HepG2 (cell line): Measurements from ENCODE around the gene METTL16. TPM values are rescaled to one million over a fixed set of nuclear protein-coding genes. Genes with fewer than 3 reads are reported as not detected.

ENCODE experiments used
- ARNT ChIP-seq: fragments of 450-650 bp; IDR thresholded peaks from 2 replicates; pipeline ENCODE4 v1.6.1; 2017
- CEBPB ChIP-seq: IDR thresholded peaks from 2 replicates; pipeline ENCODE4 v1.6.1; 2011; ENCODE audit warnings: low read depth, low read length, improper control_type of control experiment, borderline replicate concordance
- FOSL1 ChIP-seq: sonication (generic); formaldehyde crosslinking; IDR thresholded peaks from 2 replicates; pipeline ENCODE4 v1.9.0; 2021; ENCODE audit warnings: missing genetic modification reagents, borderline replicate concordance
- GABPB1 ChIP-seq: IDR thresholded peaks from 2 replicates; pipeline ENCODE4 v1.6.1; 2016; ENCODE audit warnings: mild to moderate bottlenecking, missing genetic modification reagents, moderate library complexity, missing compliant biosample characterization
- GATAD1 ChIP-seq: IDR thresholded peaks from 2 replicates; pipeline ENCODE4 v1.6.1; 2016; ENCODE audit warnings: missing genetic modification reagents, missing compliant biosample characterization
- HOXA3 ChIP-seq: sonication (generic); formaldehyde crosslinking; IDR thresholded peaks from 2 replicates; pipeline ENCODE4 v1.5.0; 2020; ENCODE audit warnings: missing genetic modification reagents
- KMT2B ChIP-seq: IDR thresholded peaks from 2 replicates; pipeline ENCODE4 v1.6.1; 2016; ENCODE audit warnings: missing genetic modification reagents, missing compliant biosample characterization
- NONO ChIP-seq, 2 experiments: fragments of 450-650 bp in 1 of 2; sonication (generic) in 1 of 2; formaldehyde crosslinking in 1 of 2; IDR thresholded peaks in 1 of 2; conservative IDR thresholded peaks in 1 of 2; 2 replicates each; pipeline versions ENCODE4 v1.6.1 to v1.8.0; 2017 to 2022; ENCODE audit warnings: mild to moderate bottlenecking in 1 of 2, missing genetic modification reagents in 1 of 2, moderate library complexity in 1 of 2
- POLR2AphosphoS5 ChIP-seq: IDR thresholded peaks from 2 replicates; pipeline ENCODE4 v1.6.1; 2012; ENCODE audit warnings: low read depth, low read length
- RNF2 ChIP-seq: fragments of 450-650 bp; conservative IDR thresholded peaks from 2 replicates; pipeline ENCODE4 v1.6.1; 2016; ENCODE audit warnings: low read depth
- SRSF1 ChIP-seq: fragments of 200-400 bp; formaldehyde crosslinking; optimal IDR thresholded peaks from 2 replicates; pipeline ENCODE3; 2017; ENCODE audit warnings: mild to moderate bottlenecking, low read depth, low read length, moderate library complexity
- XBP1 ChIP-seq: sonication (generic); formaldehyde crosslinking; IDR thresholded peaks from 2 replicates; pipeline ENCODE4 v1.5.0; 2020; ENCODE audit warnings: missing genetic modification reagents
- ZNF430 ChIP-seq: sonication (generic); formaldehyde crosslinking; IDR thresholded peaks from 2 replicates; pipeline ENCODE4 v1.9.0; 2021; ENCODE audit warnings: mild to moderate bottlenecking, missing genetic modification reagents
- ZNF615 ChIP-seq: sonication (generic); formaldehyde crosslinking; IDR thresholded peaks from 2 replicates; pipeline ENCODE4 v1.5.0; 2020; ENCODE audit warnings: mild to moderate bottlenecking, missing genetic modification reagents, borderline replicate concordance
- ZNF746 ChIP-seq: sonication (generic); formaldehyde crosslinking; IDR thresholded peaks from 2 replicates; pipeline ENCODE4 v1.8.0; 2022; ENCODE audit warnings: mild to moderate bottlenecking, missing genetic modification reagents
- polyA plus RNA-seq, 8 experiments: library from polyadenylated mRNA; depleted of rRNA in 3 of 8; stranded (reverse) in 7 of 8; unstranded in 1 of 8; fragments of >200 nt; fragmentation: Illumina TruSeq in 4 of 8; extraction: Trizol in 4 of 8; gene quantifications; 2 replicates each; pipeline versions ENCODE4 v1.2.1 to v1.2.3, GENCODE V29; 2011 to 2016; ENCODE audit warnings: low read depth in 4 of 8, missing spikeins in 1 of 8, mixed read lengths in 1 of 8; ENCODE audit not compliant: insufficient read depth in 1 of 8
- total RNA-seq, 5 experiments: library from RNA; depleted of rRNA; stranded (reverse); fragments of >200 nt; fragmentation: Illumina TruSeq; extraction: Trizol; gene quantifications; 2 replicates each; pipeline ENCODE4 v1.2.3, GENCODE V29; 2016; ENCODE audit warnings: low read depth in 1 of 5
- TF ChIP-seq, protein P1 (sequence below): sonication (generic); formaldehyde crosslinking; IDR thresholded peaks from 2 replicates; pipeline ENCODE4 v1.5.0; 2020; ENCODE audit warnings: missing genetic modification reagents
- TF ChIP-seq, protein P2 (sequence below): IDR thresholded peaks from 2 replicates; pipeline ENCODE4 v1.6.1; 2012; ENCODE audit warnings: inconsistent platforms
- TF ChIP-seq, protein P3 (sequence below): sonication (generic); formaldehyde crosslinking; IDR thresholded peaks from 2 replicates; pipeline ENCODE4 v1.8.0; 2022; ENCODE audit warnings: missing genetic modification reagents, mild to moderate bottlenecking, moderate library complexity, borderline replicate concordance
- TF ChIP-seq, protein P4 (sequence below): sonication (generic); formaldehyde crosslinking; IDR thresholded peaks from 2 replicates; pipeline ENCODE4 v1.5.0; 2020; ENCODE audit warnings: mild to moderate bottlenecking, missing genetic modification reagents
- TF ChIP-seq, protein P5 (sequence below): sonication (generic); formaldehyde crosslinking; IDR thresholded peaks from 2 replicates; pipeline ENCODE4 v1.5.0; 2020; ENCODE audit warnings: missing genetic modification reagents
- TF ChIP-seq, protein P6 (sequence below): sonication (generic); formaldehyde crosslinking; IDR thresholded peaks from 2 replicates; pipeline ENCODE4 v1.5.0; 2020; ENCODE audit warnings: mild to moderate bottlenecking, missing genetic modification reagents

Gene METTL16
- total and polyA plus RNA-seq, 2 of the 13 experiments (the other 11 are each of a cell fraction or from before 2014, with no cell fraction given), result 11.6 to 18.5 TPM

DNA sequence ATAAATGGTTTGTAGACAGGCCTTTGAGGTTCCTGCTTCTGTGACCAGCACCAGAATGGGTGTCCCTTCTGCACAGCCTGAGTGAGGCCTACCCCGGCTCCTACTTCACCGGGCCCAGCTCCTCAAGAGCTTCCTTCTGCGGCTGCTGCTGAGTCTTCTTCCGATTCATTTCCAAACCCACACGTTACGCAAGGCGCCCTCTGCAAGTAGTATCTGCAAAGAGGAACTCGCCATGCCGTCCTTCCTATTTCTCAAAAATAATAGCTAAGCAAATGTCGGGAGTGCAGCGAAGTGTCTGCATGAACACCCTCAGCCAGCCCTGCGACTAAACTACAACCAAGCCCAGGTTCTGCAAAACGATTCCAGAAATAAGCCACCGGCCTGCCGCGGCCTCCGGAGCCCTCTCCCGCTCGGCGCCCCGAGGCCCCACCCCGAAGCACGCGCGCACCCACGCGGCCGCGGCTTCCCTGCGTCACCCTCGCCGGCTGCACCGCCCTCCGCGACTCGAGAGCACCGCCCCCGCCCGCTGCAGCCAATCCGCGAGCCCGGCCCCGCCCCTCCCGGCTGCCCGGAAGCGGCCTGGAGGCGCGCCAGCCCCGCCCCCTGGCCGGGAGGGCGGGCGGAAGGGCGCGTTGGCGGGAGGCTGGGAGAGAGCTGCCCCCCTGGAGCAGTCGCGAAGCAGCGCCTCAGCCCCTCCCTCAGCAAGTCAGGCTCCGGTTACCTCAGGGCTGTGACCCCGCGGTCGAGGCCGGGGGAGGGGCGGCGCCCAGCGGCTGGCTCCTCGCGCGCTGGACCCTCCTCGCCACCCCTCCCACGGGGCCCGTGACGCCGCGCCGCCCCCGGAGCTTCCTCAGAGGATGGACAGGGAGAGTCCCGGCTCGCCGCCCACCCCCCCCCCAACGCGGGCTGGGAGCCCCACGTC lies 119.2 kb downstream of the METTL16 start (continued):
- TF ChIP-seq, protein P1, sequence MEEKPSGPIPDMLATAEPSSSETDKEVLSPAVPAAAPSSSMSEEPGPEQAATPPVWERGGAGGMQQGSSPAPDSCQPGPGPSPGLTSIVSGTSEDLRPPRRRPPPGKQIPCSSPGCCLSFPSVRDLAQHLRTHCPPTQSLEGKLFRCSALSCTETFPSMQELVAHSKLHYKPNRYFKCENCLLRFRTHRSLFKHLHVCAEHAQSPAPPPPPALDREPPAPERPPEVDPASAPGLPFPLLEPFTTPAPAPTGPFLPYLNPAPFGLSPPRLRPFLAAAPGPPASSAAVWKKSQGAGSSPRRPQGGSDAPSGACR (CRISPR knock-in tag), result no peak
- TF ChIP-seq, protein P2, sequence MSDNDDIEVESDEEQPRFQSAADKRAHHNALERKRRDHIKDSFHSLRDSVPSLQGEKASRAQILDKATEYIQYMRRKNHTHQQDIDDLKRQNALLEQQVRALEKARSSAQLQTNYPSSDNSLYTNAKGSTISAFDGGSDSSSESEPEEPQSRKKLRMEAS, result peak; percentile 96
- TF ChIP-seq ARNT (no peak), HOXA3 (CRISPR knock-in tag) (peak; percentile 74), SRSF1 (no peak), RNF2 (no peak), POLR2AphosphoS5 (peak; percentile 19; the same call in 1 of the 2 replicates), ZNF615 (CRISPR knock-in tag) (no peak), ZNF746 (CRISPR knock-in tag) (peak; percentile 54; the same call in 1 of the 2 replicates), ZNF430 (CRISPR knock-in tag) (no peak), XBP1 (CRISPR knock-in tag) (no peak), GABPB1 (CRISPR knock-in tag) (peak; percentile 75), GATAD1 (0 out of 2 replicates have a peak, but pooled peaks have one; percentile 6), NONO (IDR thresholded peaks at IDR 0.05) (no peak), NONO (CRISPR knock-in tag; conservative IDR thresholded peaks at IDR 0.05) (0 out of 2 replicates have a peak, but pooled peaks have one; percentile 22), CEBPB (0 out of 2 replicates have a peak, but pooled peaks have one; percentile 43), KMT2B (CRISPR knock-in tag) (no peak), FOSL1 (CRISPR knock-in tag) (no peak)
- TF ChIP-seq, protein P3, sequence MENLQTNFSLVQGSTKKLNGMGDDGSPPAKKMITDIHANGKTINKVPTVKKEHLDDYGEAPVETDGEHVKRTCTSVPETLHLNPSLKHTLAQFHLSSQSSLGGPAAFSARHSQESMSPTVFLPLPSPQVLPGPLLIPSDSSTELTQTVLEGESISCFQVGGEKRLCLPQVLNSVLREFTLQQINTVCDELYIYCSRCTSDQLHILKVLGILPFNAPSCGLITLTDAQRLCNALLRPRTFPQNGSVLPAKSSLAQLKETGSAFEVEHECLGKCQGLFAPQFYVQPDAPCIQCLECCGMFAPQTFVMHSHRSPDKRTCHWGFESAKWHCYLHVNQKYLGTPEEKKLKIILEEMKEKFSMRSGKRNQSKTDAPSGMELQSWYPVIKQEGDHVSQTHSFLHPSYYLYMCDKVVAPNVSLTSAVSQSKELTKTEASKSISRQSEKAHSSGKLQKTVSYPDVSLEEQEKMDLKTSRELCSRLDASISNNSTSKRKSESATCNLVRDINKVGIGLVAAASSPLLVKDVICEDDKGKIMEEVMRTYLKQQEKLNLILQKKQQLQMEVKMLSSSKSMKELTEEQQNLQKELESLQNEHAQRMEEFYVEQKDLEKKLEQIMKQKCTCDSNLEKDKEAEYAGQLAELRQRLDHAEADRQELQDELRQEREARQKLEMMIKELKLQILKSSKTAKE, result no peak; the same call in 1 of the 2 replicates
- TF ChIP-seq, protein P4, sequence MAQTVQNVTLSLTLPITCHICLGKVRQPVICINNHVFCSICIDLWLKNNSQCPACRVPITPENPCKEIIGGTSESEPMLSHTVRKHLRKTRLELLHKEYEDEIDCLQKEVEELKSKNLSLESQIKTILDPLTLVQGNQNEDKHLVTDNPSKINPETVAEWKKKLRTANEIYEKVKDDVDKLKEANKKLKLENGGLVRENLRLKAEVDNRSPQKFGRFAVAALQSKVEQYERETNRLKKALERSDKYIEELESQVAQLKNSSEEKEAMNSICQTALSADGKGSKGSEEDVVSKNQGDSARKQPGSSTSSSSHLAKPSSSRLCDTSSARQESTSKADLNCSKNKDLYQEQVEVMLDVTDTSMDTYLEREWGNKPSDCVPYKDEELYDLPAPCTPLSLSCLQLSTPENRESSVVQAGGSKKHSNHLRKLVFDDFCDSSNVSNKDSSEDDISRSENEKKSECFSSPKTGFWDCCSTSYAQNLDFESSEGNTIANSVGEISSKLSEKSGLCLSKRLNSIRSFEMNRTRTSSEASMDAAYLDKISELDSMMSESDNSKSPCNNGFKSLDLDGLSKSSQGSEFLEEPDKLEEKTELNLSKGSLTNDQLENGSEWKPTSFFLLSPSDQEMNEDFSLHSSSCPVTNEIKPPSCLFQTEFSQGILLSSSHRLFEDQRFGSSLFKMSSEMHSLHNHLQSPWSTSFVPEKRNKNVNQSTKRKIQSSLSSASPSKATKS (CRISPR knock-in tag), result no peak
- TF ChIP-seq, protein P5, sequence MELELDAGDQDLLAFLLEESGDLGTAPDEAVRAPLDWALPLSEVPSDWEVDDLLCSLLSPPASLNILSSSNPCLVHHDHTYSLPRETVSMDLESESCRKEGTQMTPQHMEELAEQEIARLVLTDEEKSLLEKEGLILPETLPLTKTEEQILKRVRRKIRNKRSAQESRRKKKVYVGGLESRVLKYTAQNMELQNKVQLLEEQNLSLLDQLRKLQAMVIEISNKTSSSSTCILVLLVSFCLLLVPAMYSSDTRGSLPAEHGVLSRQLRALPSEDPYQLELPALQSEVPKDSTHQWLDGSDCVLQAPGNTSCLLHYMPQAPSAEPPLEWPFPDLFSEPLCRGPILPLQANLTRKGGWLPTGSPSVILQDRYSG (CRISPR knock-in tag), result no peak
- TF ChIP-seq, protein P6, sequence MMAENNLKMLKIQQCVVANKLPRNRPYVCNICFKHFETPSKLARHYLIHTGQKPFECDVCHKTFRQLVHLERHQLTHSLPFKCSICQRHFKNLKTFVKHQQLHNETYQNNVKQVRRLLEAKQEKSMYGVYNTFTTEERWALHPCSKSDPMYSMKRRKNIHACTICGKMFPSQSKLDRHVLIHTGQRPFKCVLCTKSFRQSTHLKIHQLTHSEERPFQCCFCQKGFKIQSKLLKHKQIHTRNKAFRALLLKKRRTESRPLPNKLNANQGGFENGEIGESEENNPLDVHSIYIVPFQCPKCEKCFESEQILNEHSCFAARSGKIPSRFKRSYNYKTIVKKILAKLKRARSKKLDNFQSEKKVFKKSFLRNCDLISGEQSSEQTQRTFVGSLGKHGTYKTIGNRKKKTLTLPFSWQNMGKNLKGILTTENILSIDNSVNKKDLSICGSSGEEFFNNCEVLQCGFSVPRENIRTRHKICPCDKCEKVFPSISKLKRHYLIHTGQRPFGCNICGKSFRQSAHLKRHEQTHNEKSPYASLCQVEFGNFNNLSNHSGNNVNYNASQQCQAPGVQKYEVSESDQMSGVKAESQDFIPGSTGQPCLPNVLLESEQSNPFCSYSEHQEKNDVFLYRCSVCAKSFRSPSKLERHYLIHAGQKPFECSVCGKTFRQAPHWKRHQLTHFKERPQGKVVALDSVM, result no peak
